Middle frontal gyrus (tissue), 1 donor: ENCODE measurements around the gene XPR1.

Source experiments
- DNase-seq: peaks from one replicate; pipeline ENCODE4 v3.0.0-alpha.2; 2015; ENCODE audit warnings: low spot score; ENCODE audit errors: extremely low spot score

XPR1 gene

GRCh38 chr1:180631766-180632325 is at the start of gene XPR1:
XPR1 (plus strand) TSS chr1:180632022; CDS start chr1:180632202, 180 bp downstream.
- peak; percentile 94 for DNase-seq

GRCh38 chr1:180584869-180585268 is 47.0 kb upstream of the XPR1 start:
- no peak for DNase-seq

- no peak for DNase-seq
Measured at GRCh38 chr1:180585994-180586359, 45.8 kb upstream of the XPR1 start.

GRCh38 chr1:180586671-180587155 is 45.1 kb upstream of the XPR1 start:
- no peak for DNase-seq

DNA sequence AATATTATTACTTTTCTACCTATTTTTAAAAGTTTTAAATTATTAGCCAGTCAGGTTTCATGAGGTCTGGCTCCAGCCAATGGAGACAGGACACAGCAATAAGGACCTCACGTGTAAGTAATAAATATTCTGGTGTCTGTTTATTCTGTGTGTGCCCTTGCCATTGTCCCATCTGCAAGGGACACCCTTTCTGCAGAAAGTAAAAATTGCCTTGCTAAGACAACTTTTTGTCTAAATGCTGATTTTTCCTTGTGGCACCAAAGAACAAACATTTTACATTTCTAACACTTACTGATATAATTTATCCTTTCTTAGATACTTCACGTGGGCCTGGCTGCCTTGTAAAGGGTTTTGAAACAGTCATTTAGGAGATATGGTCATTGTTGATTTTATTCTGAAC is 43.7 kb upstream of the XPR1 start:
- DNase-seq = no peak

- no peak for DNase-seq
Measured at GRCh38 chr1:180590889-180591288, 40.9 kb upstream of the XPR1 start.

DNA sequence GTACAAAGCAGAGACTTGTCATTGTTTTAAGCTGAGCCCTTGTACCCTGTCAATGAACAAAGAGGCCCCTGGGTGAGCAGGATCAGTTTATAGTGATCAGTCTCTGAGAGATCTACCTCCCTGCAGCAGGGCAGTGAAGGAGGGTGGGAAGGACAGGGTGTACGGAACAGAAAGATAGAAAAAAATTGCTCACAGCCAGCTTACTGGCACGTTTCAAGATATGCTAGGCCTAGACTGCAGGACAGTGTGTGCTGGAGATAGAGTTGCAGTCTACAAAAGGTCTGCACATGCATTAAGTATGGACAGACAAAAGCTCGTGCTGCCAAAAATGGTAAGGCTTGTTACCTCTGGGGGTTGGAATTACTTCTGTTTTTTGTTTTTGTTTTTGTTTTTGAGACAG is 38.4 kb upstream of the XPR1 start:
- DNase-seq = no peak

GRCh38 chr1:180594723-180595122 is 37.1 kb upstream of the XPR1 start:
- DNase-seq = no peak

GRCh38 chr1:180595966-180596365 is 35.9 kb upstream of the XPR1 start:
- DNase-seq = no peak

GRCh38 chr1:180597520-180597919 is 34.3 kb upstream of the XPR1 start:
- no peak for DNase-seq

GRCh38 chr1:180598333-180598974 is 33.4 kb upstream of the XPR1 start:
- DNase-seq = no peak

DNA sequence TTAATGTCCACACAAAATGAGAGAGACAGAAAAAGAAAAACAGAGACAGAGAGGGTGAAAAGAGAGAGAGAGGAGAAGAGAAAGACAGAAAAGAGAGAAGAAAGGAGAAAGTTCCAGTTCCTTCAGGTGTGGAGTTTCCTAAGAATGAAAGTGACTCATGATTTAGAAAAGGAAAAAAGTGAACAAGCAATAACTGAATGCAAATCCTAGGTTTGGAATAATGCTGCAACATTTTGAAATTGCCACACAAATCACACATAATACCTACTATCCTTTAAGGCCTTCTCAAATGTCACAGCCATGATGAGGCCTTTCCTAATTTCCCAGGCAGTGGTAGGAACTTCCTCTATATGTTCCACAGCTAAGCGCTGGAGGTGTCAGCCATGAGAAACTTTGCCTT is 31.5 kb upstream of the XPR1 start:
- no peak for DNase-seq

GRCh38 chr1:180601512-180601911 is 30.3 kb upstream of the XPR1 start:
- no peak for DNase-seq

- DNase-seq = no peak
Measured at GRCh38 chr1:180603223-180603849, 28.5 kb upstream of the XPR1 start.

- DNase-seq = no peak
Measured at GRCh38 chr1:180603850-180604226, 28.0 kb upstream of the XPR1 start.

GRCh38 chr1:180606155-180606554 is 25.7 kb upstream of the XPR1 start:
- no peak for DNase-seq

DNA sequence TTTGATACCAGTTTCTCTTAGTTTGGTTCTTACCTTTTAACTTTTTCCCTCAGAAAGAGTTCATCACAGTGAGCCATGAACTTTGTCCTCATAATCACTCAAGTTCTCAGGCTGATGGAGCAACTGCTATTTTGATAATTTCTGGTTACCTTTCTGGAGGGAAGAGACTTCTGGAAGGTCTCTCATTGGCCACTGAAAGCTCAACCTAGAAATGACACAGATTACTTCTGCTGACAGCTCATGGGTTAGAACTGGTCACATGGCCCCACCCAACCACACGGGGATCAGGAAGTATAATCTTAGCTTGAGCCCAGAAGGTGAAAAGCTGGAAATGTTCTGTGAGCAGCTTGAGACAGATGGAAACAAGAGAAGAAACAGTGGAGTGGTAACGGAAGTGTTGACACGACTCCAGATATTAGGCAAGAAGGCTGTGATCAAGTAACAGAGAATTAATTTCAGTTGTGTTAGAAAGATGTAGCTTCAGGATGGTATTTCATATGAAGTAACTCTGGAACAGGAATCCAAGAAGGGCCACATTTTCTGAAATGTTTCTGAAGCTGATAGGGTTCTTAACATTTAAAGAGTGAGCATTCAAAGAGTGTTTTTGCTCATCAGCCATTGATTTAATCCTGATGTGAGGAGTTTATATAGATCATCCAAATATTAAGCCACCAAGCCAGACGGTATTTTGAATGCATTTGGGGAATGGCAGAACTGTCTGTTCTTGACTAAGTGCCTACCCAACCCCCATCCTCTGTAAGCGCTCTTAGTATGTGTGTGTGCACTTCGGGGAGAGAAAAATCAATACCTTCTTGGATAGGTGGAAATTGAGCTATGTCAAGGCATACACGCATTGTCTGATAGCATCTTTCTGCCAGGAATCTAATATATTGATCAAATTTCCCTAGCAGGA is 21.9 kb upstream of the XPR1 start:
- no peak for DNase-seq

DNA sequence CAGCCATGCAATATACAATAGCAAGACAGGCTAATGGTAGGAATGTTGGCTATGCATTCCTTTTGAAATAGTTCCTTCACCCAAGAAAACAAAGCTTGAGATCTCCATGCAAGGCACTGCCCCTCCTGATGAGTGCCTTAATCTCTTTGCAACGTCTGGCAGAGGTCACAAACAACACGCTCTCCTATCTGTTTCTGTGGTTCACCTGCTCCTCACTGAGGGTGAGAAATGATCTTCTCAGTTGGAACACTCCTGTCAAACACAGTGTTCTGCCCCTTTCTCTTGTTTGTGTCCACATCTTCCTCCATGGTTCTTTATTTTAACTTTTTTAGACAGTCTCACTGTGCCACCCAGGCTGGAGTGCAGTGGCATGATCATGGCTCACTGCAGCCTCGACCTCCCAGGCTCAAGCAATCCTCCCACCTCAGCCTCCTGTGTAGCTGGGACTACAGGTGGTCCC is 21.2 kb upstream of the XPR1 start:
- no peak for DNase-seq

DNA sequence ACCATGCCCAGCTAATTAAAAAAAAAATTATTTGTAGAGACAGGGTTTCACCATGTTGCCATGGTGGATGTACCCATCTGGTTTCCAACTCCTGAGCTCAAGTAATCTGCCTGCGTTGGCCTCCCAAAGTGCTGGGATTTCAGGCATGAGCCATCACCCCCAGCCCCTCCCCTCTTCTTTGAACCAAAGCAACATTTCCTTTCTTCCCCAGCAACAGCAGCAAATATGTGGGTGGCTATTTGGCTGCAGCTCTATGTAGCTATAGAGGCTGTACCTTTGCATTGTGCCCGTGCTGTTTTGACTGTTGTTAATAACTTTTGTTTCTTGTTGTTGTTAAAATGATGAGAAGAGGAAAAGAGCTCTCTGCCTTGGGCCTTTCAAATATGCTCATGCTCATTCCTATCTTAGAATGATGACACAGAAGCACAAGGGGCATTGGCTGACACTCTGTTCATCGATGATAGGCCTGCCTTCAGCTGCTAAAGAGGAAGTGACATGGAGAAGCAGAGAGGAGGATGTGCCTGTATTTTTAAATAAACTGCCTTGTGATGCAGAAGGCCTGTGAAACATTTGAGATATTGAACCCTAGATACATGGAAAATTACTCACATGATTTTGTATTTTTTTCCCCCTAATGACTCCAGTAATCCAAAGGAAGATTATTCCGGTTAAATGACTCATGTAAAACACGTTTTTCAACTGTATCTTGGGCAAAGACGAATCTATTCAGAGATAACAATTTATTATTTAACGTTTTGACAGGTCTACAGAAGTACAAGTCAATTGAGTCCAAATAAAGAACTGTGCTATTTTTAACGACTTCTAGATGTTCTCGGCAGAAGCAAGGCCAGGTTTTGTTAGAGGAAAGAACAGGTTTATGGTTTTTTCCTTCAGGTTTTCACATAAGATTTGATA is 20.5 kb upstream of the XPR1 start:
- DNase-seq = no peak

GRCh38 chr1:180612632-180613031 is 19.2 kb upstream of the XPR1 start:
- no peak for DNase-seq

- DNase-seq = no peak
Measured at GRCh38 chr1:180614730-180615129, 17.1 kb upstream of the XPR1 start.
